ENCODE results near the gene SDC4.

GRCh38 chr20:45293041-45294002 lies 54.9 kb downstream of the SDC4 start:
- TF ChIP-seq CTCF (conservative IDR thresholded peaks at IDR 0.05) (peak; percentile 97), EZH2 (IDR thresholded peaks at IDR 0.05; ENCODE audit: low read depth) (no peak)

Data from PC-9 (cell line).